ENCODE results near the gene CELF4.

DNA sequence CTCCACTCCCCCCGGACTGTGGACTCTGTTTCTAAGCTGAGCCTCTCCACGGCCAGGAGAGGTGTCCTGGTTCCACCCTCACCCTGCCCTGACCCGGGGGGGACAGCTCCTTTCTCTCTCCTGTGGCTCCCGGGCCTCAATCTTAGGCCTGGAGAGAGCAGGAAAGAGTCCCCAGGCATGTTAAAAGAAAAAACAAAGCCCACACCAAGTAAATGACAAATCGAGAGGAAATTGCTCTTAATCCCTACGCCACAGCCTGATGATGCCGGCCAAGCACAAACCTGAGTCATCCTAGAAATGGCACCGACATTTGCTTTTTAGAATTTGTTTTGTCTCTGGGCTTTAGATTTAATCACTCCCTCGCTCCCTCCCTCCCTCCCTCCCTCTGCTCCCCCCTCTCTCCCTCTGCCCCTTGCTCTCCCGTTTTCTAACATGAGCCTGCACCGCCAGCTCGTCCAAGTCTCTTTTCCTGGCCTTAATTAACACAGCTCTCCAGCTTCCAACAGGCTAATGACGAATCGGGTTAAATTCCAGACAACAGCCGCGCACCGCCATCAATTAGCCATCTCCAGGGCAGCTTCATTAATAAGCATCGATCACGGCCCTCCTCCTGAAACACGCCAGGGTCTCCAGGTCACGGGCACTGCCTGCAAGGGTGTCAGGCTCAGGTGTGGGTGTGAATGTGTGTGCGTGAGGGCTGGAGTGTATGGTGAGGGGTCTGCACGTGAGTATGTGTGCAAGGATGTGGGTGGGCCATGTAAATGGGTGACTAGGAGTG lies 230.8 kb downstream of the CELF4 start:
- TF ChIP-seq, protein P1, sequence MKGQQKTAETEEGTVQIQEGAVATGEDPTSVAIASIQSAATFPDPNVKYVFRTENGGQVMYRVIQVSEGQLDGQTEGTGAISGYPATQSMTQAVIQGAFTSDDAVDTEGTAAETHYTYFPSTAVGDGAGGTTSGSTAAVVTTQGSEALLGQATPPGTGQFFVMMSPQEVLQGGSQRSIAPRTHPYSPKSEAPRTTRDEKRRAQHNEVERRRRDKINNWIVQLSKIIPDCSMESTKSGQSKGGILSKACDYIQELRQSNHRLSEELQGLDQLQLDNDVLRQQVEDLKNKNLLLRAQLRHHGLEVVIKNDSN (IDR thresholded peaks at IDR 0.05): no peak
- TF ChIP-seq TEAD4 (IDR thresholded peaks at IDR 0.05): no peak
- TF ChIP-seq RAD21 (IDR thresholded peaks at IDR 0.05; ENCODE audit: low read depth): no peak
- no peak for TF ChIP-seq EP300 (IDR thresholded peaks at IDR 0.05; ENCODE audit: borderline replicate concordance)
- TF ChIP-seq, protein P2, sequence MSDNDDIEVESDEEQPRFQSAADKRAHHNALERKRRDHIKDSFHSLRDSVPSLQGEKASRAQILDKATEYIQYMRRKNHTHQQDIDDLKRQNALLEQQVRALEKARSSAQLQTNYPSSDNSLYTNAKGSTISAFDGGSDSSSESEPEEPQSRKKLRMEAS (IDR thresholded peaks at IDR 0.05): no peak
- no peak for TF ChIP-seq CREB1 (IDR thresholded peaks at IDR 0.05; ENCODE audit: low read depth)
- no peak for TF ChIP-seq YY1 (IDR thresholded peaks at IDR 0.05; ENCODE audit: low read depth)
- no peak for TF ChIP-seq FOXM1 (IDR thresholded peaks at IDR 0.05; ENCODE audit: borderline replicate concordance, low read depth)
- TF ChIP-seq NFIC (IDR thresholded peaks at IDR 0.05): no peak

All from Ishikawa (cell line).